Endodermal cell (in vitro differentiated cells): Measurements from ENCODE around the gene DNM3. TPM values are rescaled to one million over a fixed set of nuclear protein-coding genes. Genes with fewer than 3 reads are reported as not detected.

Source experiments
- DNase-seq: peaks from one replicate; pipeline ENCODE4 v3.0.0-alpha.2; 2017
- H3K27ac ChIP-seq: 2 replicates; pipeline ENCODE4 v1.5.1; 2013; ENCODE audit warnings: mild to moderate bottlenecking, low read depth, low read length, moderate library complexity
- H3K27me3 ChIP-seq: 2 replicates; pipeline ENCODE4 v1.6.1; 2013; ENCODE audit warnings: mild to moderate bottlenecking, low read length, moderate library complexity; ENCODE audit not compliant: insufficient read depth, control insufficient read depth, poor library complexity, severe bottlenecking
- H3K36me3 ChIP-seq: 2 replicates; pipeline ENCODE4 v1.7.0; 2013; ENCODE audit warnings: mild to moderate bottlenecking, low read length, moderate library complexity; ENCODE audit not compliant: control insufficient read depth, insufficient read depth
- H3K4me1 ChIP-seq: one replicate; pipeline ENCODE4 v1.7.0; 2013; ENCODE audit warnings: low read length; ENCODE audit not compliant: control insufficient read depth, insufficient read depth
- H3K4me3 ChIP-seq: 2 replicates; pipeline ENCODE4 v1.5.1; 2013; ENCODE audit warnings: mild to moderate bottlenecking, low read length, moderate library complexity
- H3K9ac ChIP-seq: 2 replicates; pipeline ENCODE4 v1.6.1; 2013; ENCODE audit warnings: mild to moderate bottlenecking, low read length, moderate library complexity; ENCODE audit not compliant: poor library complexity, severe bottlenecking; ENCODE audit errors: extremely low read depth
- H3K9me3 ChIP-seq: 2 replicates; pipeline ENCODE4 v1.6.1; 2013; ENCODE audit warnings: mild to moderate bottlenecking, low read length, moderate library complexity; ENCODE audit not compliant: control insufficient read depth
- H3K27ac Mint-ChIP-seq: 2 replicates; pipeline ENCODE4 v1.8.0; 2020; ENCODE audit warnings: mixed read lengths
- H3K27me3 Mint-ChIP-seq: 2 replicates; pipeline ENCODE4 v1.8.0; 2021; ENCODE audit warnings: mild to moderate bottlenecking, mixed read lengths; ENCODE audit not compliant: insufficient read depth
- H3K36me3 Mint-ChIP-seq: 2 replicates; pipeline ENCODE4 v1.8.0; 2020; ENCODE audit warnings: low read depth, mixed read lengths
- H3K4me1 Mint-ChIP-seq: 2 replicates; pipeline ENCODE4 v1.8.0; 2020; ENCODE audit warnings: mixed read lengths
- H3K4me3 Mint-ChIP-seq: 2 replicates; pipeline ENCODE4 v1.8.0; 2020; ENCODE audit warnings: mild to moderate bottlenecking, moderate library complexity, mixed read lengths
- H3K9me3 Mint-ChIP-seq: 2 replicates; pipeline ENCODE4 v1.8.0; 2020; ENCODE audit warnings: mild to moderate bottlenecking, mixed read lengths
- CTCF ChIP-seq: fragments of 200-600 bp; sonication (generic); conservative IDR thresholded peaks from 2 replicates; pipeline ENCODE4 v1.5.0; 2021; ENCODE audit warnings: antibody characterized with exemption, mild to moderate bottlenecking
- WGBS, 2 experiments: methylation state at CpG; one replicate each; pipeline versions ENCODE4 v1.1.5 to v1.1.7; 2013; ENCODE audit warnings: missing lambda C conversion rate in 2 of 2, mixed read lengths in 1 of 2; ENCODE audit not compliant: insufficient coverage in 1 of 2, insufficient read length in 1 of 2; 5-methylcytosine and 5-hydroxymethylcytosine counted together
- total RNA-seq, 2 donors: library from RNA; stranded (reverse); fragmentation: NEBNext Ultra II Directional in 1 of 2; extraction: Animal tissue kit (Norgen Biotek cat#: 25700) in 1 of 2; gene quantifications; 2 replicates in 1 of 2; 3 replicates in 1 of 2; pipeline ENCODE4 v1.2.1, GENCODE V29; 2021

DNM3 gene
- total RNA-seq, 2 donors from 2014 or later: 0.53 to 1.8 TPM

- Histone ChIP-seq H3K27me3 (no peaks in the 10 kb centered on the region), H3K4me1 (peaks cover 6% of the 10 kb centered on the region), H3K27ac (no peak overlapping the region), H3K9me3 (no peaks in the 10 kb centered on the region), H3K36me3 (no peaks in the 10 kb centered on the region), H3K9ac (no peak overlapping the region), H3K4me3 (no peak overlapping the region)
- no peak for TF ChIP-seq CTCF
- H3K4me3 Mint-ChIP-seq: no peak overlapping the region
- no peaks in the 10 kb centered on the region for H3K27me3 Mint-ChIP-seq
- DNase-seq: no peak
- no peaks in the 10 kb centered on the region for H3K4me1 Mint-ChIP-seq
- no peak overlapping the region for H3K27ac Mint-ChIP-seq
- WGBS, 2 experiments: 89 to 91% methylated on average over 2 to 3 of the region's 3 CpGs
- no peaks in the 10 kb centered on the region for H3K9me3 Mint-ChIP-seq
- no peaks in the 10 kb centered on the region for H3K36me3 Mint-ChIP-seq
Observed at GRCh38 chr1:172122381-172122780, 281.1 kb downstream of the DNM3 start.

- Mint-ChIP-seq H3K36me3 (no peaks in the 10 kb centered on the region), H3K4me1 (no peaks in the 10 kb centered on the region), H3K27ac (no peak overlapping the region), H3K4me3 (no peak overlapping the region), H3K27me3 (no peaks in the 10 kb centered on the region), H3K9me3 (no peaks in the 10 kb centered on the region)
- no peak for TF ChIP-seq CTCF
- Histone ChIP-seq H3K27me3 (no peaks in the 10 kb centered on the region), H3K27ac (no peak overlapping the region), H3K4me1 (peaks cover 6% of the 10 kb centered on the region), H3K9ac (no peak overlapping the region), H3K36me3 (no peaks in the 10 kb centered on the region), H3K4me3 (no peak overlapping the region), H3K9me3 (no peaks in the 10 kb centered on the region)
- 78 to 84% methylated on average over 1 to 2 of the region's 2 CpGs for WGBS, 2 experiments
- DNase-seq: no peak
Observed at GRCh38 chr1:172125250-172125649, 284.0 kb downstream of the DNM3 start.

- H3K9me3 Mint-ChIP-seq: no peaks in the 10 kb centered on the region
- no peaks in the 10 kb centered on the region for H3K27me3 Mint-ChIP-seq
- H3K9me3 ChIP-seq: no peaks in the 10 kb centered on the region
- no peak overlapping the region for H3K4me3 Mint-ChIP-seq
- peaks cover 6% of the 10 kb centered on the region for H3K4me1 ChIP-seq
- no peak overlapping the region for H3K4me3 ChIP-seq
- H3K27me3 ChIP-seq: no peaks in the 10 kb centered on the region
- H3K36me3 ChIP-seq: no peaks in the 10 kb centered on the region
- no peak overlapping the region for H3K27ac ChIP-seq
- H3K36me3 Mint-ChIP-seq: no peaks in the 10 kb centered on the region
- no peak for DNase-seq
- TF ChIP-seq CTCF: no peak
- H3K9ac ChIP-seq: no peak overlapping the region
- no peak overlapping the region for H3K27ac Mint-ChIP-seq
- H3K4me1 Mint-ChIP-seq: no peaks in the 10 kb centered on the region
Observed at GRCh38 chr1:172125812-172126430, 284.6 kb downstream of the DNM3 start.
